ENCODE results near the gene SETD7. TPM values are rescaled to one million over a fixed set of nuclear protein-coding genes. Genes with fewer than 3 reads are reported as not detected.

Gene SETD7
- total and polyA plus RNA-seq, 2 of the 4 experiments (the other 2 are of a cell fraction) = 17.0 to 46.6 TPM

GRCh38 chr4:139574641-139575040 lies 18.6 kb upstream of the SETD7 start:
- Histone ChIP-seq H3K18ac (ENCODE audit: low read depth, low read length) (no peak overlapping the region), H3K56ac (ENCODE audit: extremely low read depth, insufficient read depth, low read length) (no peak overlapping the region), H4K5ac (ENCODE audit: low read depth, low read length) (no peak overlapping the region), H3K14ac (replicated peaks; ENCODE audit: low read depth, low read length) (no peak overlapping the region), H2BK120ac (ENCODE audit: low read depth, low read length) (no peak overlapping the region), H3K9me1 (ENCODE audit: insufficient read depth, low read length) (no peaks in the 10 kb centered on the region), H3K36me3 (ENCODE audit: control insufficient read depth, insufficient read depth, low read length) (no peaks in the 10 kb centered on the region), H4K8ac (ENCODE audit: low read depth in 2 of 2, low read length in 2 of 2) (no peak overlapping the region), H3K79me1 (ENCODE audit: low read depth in 1 of 2, low read length in 2 of 2) (no peaks in the 10 kb centered on the region), H3K23ac (ENCODE audit: low read depth, low read length) (no peak overlapping the region), H2AFZ (replicated peaks; ENCODE audit: low read length, poor library complexity) (no peak overlapping the region), H4K20me1 (ENCODE audit: insufficient read depth, low read length) (no peaks in the 10 kb centered on the region), H3K4me3 (ENCODE audit: insufficient read depth, low read depth, low read length) (no peak overlapping the region), H3K4me1 (ENCODE audit: control insufficient read depth, insufficient read depth, low read length) (no peaks in the 10 kb centered on the region), H2BK5ac (ENCODE audit: low read depth, low read length, poor library complexity, severe bottlenecking) (no peak overlapping the region), H2BK20ac (ENCODE audit: low read depth, low read length) (no peak overlapping the region), H4K91ac (ENCODE audit: insufficient read depth, low read depth, low read length) (no peak overlapping the region), H3K27ac (ENCODE audit: insufficient read depth, low read length) (no peak overlapping the region), H3K4me2 (ENCODE audit: low read depth, low read length) (no peak overlapping the region), H3K27me3 (ENCODE audit: control insufficient read depth, insufficient read depth, low read length) (peaks cover 17% of the 10 kb centered on the region), H3K4ac (ENCODE audit: low read depth, low read length) (no peak overlapping the region), H3K9me3 (ENCODE audit: control insufficient read depth, insufficient read depth, low read length) (no peaks in the 10 kb centered on the region), H2AK9ac (replicated peaks; ENCODE audit: low read depth, low read length, poor library complexity) (no peak overlapping the region), H2AK5ac (ENCODE audit: low read depth, low read length) (no peak overlapping the region), H2BK15ac (ENCODE audit: low read depth, low read length) (no peak overlapping the region), H3K9ac (ENCODE audit: low read depth, low read length) (no peak overlapping the region)
- in situ Hi-C loops (cut with MboI; ENCODE audit: low sequenced_read_pairs) = no loop called here
- no peak for DNase-seq
- intact Hi-C loops (cut with micrococcal nuclease) = no loop called here
- TF ChIP-seq MAZ (IDR thresholded peaks at IDR 0.05; ENCODE audit: borderline replicate concordance, low read depth, low read length) (no peak), CHD1 (IDR thresholded peaks at IDR 0.05; ENCODE audit: low read depth, low read length) (no peak), MXI1 (IDR thresholded peaks at IDR 0.05; ENCODE audit: borderline replicate concordance, low read depth, low read length) (no peak), MAFK (IDR thresholded peaks at IDR 0.05; ENCODE audit: low read depth, low read length) (no peak)
- TF ChIP-seq, protein P1, sequence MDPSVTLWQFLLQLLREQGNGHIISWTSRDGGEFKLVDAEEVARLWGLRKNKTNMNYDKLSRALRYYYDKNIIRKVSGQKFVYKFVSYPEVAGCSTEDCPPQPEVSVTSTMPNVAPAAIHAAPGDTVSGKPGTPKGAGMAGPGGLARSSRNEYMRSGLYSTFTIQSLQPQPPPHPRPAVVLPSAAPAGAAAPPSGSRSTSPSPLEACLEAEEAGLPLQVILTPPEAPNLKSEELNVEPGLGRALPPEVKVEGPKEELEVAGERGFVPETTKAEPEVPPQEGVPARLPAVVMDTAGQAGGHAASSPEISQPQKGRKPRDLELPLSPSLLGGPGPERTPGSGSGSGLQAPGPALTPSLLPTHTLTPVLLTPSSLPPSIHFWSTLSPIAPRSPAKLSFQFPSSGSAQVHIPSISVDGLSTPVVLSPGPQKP (IDR thresholded peaks at IDR 0.05; ENCODE audit: borderline replicate concordance, low read depth, low read length) = no peak
- TF ChIP-seq, protein P2, sequence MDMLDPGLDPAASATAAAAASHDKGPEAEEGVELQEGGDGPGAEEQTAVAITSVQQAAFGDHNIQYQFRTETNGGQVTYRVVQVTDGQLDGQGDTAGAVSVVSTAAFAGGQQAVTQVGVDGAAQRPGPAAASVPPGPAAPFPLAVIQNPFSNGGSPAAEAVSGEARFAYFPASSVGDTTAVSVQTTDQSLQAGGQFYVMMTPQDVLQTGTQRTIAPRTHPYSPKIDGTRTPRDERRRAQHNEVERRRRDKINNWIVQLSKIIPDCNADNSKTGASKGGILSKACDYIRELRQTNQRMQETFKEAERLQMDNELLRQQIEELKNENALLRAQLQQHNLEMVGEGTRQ (IDR thresholded peaks at IDR 0.05; ENCODE audit: low read depth, low read length) = no peak
- ATAC-seq (ENCODE audit: low read depth) = no peak
- BruUV-seq (replicated peaks) = no TSS peak
- dilution Hi-C loops (cut with HindIII; ENCODE audit: low sequenced_read_pairs, unreplicated experiment) = no loop called here
- ChIA-PET CTCF (no interaction called here), POLR2A (ENCODE audit: unreplicated experiment) (no interaction called here)
- no CpG with 5 or more reads among the region's 3 CpGs for WGBS, 2 experiments (ENCODE audit: extremely low coverage in 2 of 2, insufficient read length in 1 of 2)
